GM21367 (cell line): ENCODE measurements around the gene MARCKSL1.
A peak's percentile ranks its signal among the peaks of the same experiment; 100 is the strongest.
"Not testable (repeated sequence)": the region's sequence is repeated elsewhere in the genome, so short reads cannot be mapped to it uniquely, and the experiment has no call there.

Experiments used
- ATAC-seq: cut with Tn5 transposase; IDR thresholded peaks from one replicate; pipeline ENCODE4 v1.9.1; 2021; ENCODE audit not compliant: unreplicated experiment

The MARCKSL1 gene

GRCh38 chr1:32333251-32333963 lies 2.6 kb downstream of the MARCKSL1 start:
- no peak for ATAC-seq

GRCh38 chr1:32332290-32333079 lies 3.5 kb downstream of the MARCKSL1 start:
- no peak for ATAC-seq

GRCh38 chr1:32331549-32331948 lies 4.5 kb downstream of the MARCKSL1 start:
- no peak for ATAC-seq

DNA sequence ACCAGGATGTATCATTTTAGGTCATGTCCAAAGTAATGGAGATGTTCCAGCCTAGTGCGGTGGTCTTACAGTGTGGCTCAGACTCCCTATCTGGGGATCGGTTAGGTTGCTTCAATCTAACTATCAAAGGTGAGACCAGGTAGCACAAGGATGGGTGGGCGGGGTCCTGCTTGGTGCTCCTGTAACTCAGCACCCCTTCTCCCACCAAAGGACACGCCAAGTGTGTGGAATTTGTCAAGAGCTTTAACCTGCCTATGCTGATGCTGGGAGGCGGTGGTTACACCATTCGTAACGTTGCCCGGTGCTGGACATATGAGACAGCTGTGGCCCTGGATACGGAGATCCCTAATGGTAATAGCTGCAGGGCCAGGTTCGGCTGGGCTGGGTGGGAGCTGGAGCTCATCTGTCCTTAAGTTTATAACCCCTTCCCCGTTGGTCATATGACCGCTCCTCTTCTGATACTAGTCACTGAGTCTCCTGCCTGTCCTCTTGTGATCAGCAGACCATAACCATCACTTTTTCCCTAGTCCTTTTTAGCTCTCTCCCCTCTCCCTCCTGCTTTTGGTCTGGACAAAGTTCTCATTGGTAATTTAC lies 5.4 kb downstream of the MARCKSL1 start:
- no peak for ATAC-seq

GRCh38 chr1:32329931-32330466 lies 6.0 kb downstream of the MARCKSL1 start:
- ATAC-seq: no peak

- no peak for ATAC-seq
Measured at GRCh38 chr1:32327204-32327603, 8.8 kb downstream of the MARCKSL1 start.

DNA sequence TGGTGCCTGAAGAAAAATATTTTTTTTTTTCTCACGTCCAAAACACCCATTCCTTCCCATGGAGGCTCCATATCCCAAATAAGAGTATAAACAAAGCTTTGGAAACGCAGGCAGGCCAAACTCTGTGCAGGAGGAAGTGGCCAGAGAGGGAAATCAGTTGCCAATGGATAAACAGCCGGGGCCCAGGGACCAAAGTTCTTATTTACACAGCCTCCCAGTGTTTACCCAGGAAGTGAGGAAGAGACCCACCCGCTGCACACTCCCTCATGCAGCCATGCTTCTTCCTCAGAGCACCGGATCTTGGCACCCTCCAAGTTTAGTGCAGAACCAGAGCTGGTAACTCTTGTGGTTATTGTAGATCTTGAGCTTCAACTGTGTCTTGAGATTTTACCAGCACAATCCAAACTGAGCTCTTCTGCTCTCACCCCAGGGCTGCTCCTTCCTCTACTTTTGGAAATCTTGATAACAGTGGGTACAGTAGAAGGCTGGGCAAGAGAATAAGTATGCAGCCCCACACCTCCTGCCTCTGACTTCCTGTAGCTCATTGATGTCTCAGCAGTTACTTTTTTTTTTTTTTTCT lies 14.2 kb downstream of the MARCKSL1 start:
- no peak for ATAC-seq

DNA sequence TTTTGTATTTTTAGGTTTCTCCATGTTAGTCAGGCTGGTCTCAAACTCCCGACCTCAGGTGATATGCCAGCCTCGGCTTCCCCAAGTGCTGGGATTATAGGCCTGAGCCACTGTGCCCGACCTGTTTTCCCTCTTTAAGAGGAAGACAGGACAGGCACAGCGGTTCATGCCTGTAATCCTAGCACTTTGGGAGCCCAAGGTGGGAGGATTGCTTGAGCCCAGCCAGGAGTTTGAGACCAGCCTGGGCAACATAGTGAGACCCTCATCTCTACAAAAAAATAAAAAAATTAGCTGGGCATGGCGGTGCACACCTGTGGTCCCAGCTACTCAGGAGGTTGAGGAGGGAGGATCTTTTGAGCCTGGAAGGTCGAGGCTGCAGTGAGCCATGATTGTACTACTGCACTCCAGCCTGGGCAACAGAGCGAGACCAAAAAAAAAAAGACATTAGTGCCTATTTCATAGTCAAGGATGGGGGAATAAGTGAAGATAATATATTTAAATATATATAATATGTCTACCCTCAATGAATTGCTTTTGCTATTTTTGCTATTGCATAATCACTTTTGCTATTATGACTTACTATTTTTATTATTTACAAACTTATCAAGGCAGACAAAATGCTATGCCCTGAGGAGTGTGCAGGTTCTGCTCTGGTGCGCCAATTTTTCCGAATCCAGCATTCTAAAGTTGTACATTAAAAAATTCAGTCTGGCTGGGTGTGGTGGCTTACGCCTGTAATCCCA lies 17.7 kb downstream of the MARCKSL1 start:
- no peak for ATAC-seq

DNA sequence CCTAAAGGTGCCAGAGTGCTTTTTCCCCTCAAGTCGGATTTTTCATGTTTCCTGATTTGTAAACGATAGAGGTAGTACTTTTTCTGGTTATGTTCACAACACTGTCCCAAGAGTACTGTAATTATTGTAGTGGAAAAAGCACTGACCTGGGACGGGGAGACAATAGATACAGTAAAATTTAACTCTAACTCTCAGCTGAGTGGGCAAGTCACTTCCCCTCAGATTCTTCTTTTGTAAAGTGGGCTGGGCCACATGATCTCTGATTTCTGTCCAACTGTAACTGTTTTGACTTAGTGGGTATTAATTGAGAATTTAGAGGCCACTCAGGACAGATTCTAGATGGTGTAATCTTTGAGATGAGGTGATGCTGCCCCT lies 19.1 kb downstream of the MARCKSL1 start:
- no peak for ATAC-seq

- no peak for ATAC-seq
Measured at GRCh38 chr1:32311709-32312393, 24.2 kb downstream of the MARCKSL1 start.

GRCh38 chr1:32309960-32310359 lies 26.1 kb downstream of the MARCKSL1 start:
- ATAC-seq: no peak

DNA sequence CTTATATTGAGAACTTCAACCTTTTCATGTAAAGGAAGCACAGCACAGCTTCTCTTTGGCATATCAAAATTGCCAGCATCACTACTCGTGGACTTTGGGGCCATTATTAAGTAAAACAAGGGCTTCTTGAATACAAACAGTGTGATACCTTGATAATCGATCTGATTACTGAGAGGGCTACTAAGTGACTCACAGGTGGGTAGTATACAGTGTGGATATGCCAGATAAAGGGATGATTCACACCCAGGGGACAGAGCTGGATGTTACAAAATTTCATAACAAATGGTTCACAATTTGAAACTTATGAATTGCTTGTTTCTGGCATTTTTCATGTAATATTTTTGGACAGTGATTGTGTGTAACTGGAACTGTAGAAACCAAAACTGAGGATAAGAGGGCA lies 28.7 kb downstream of the MARCKSL1 start:
- ATAC-seq: no peak

DNA sequence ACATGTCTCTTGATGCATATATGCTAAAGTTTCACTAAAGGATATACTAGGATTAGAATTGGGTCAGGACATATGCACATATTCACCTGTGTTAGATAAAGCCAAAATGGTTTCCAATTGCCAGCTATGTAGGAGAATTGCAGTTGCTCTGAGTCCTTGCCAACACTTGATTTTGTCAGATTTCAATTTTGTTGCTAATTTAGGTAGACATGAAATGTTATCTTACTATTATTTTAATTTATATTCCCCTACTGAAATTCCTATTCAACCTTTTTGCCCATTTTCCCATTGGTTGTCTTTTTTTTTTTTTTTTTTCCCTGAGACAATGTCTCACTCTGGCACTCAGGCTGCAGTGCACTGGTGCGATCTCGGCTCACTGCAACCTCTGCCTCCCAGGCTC lies 30.7 kb downstream of the MARCKSL1 start:
- ATAC-seq: no peak

DNA sequence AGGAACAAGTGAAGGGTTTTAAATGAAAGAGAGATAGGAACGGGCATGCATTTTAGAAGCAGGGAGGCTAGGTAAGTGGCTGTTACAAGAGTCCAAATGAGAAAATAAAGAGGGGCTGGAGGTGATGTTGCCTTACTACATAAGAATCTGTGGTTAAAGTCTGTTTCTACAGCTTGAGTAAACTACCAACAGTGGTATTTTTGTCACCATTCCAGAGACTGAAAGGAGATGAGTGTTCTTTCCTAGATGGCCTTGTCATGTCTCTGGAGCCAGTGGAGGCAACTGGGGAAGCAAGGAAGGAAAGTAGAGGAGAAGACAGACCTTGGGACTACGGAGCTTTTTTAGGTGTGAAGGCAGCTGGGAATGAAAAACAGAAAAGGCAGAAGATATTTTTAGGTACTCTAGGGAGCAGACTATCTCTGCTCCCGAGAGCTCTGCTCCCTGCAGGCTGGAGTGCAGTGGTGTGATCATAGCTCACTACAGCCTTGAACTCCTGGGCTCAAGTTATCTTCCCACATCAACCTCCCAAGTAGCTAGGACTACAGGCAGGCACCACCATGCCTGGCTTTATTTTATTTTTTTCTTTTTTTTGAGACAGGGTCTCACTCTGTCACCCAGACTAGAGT lies 31.9 kb downstream of the MARCKSL1 start:
- ATAC-seq: no peak

GRCh38 chr1:32303358-32303757 lies 32.7 kb downstream of the MARCKSL1 start:
- ATAC-seq: no peak

GRCh38 chr1:32299327-32299726 lies 36.7 kb downstream of the MARCKSL1 start:
- no peak for ATAC-seq

GRCh38 chr1:32298211-32298610 lies 37.8 kb downstream of the MARCKSL1 start:
- not testable (repeated sequence) for ATAC-seq

- ATAC-seq: peak; percentile 91
Measured at GRCh38 chr1:32291708-32292538, 44.1 kb downstream of the MARCKSL1 start, which contains the start of gene HDAC1. Gene HDAC1, plus strand, starts transcription at chr1:32292083. Its CDS starts 87 bp downstream, at chr1:32292170.
